Left forelimb (tissue), 1 donor: Measurements from ENCODE around the gene CYLC1.

Source experiments
- DNase-seq: peaks from one replicate; pipeline ENCODE4 v3.0.0-alpha.2; 2018; ENCODE audit warnings: low spot score

Gene CYLC1, protein sequence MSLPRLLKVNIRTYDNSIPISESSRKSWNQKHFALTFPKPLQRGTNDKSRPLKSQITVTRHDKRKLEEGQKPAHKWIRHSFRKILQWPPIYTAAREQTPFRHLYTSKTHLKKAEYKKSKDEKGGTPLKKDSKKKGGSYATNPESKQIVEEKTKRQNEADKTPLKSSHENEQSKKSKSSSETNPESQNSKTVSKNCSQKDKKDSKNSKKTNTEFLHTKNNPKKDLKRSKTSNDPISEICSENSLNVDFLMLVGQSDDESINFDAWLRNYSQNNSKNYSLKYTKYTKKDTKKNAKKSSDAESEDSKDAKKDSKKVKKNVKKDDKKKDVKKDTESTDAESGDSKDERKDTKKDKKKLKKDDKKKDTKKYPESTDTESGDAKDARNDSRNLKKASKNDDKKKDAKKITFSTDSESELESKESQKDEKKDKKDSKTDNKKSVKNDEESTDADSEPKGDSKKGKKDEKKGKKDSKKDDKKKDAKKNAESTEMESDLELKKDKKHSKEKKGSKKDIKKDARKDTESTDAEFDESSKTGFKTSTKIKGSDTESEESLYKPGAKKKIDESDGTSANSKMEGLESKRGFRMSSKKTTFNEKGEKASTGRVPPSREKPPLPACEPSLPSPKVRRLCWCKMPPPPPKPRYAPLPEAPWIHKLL

DNA sequence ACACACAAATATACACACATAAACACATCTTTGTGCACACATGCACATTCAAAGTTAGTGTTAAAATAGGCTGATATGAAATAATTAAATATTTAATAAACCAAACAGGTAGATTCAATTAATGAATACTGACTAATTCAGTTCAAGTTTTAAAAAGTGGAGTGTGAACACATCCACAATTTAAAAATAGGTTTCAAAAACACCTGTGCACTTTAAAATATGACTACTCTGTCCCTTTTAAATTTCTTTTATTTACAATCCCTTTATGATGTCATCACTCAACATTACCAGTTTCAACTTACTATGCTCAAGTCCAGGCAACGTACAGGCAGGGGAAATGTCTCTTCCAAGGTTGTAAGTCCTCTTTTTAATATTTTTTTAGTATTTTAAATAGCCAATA, at the start of gene CYLC1:
Gene CYLC1, plus strand, starts transcription at position 301 of the 400 bp plus-strand sequence. Its CDS starts 37 bp downstream, at position 338.
- no peak for DNase-seq

DNA sequence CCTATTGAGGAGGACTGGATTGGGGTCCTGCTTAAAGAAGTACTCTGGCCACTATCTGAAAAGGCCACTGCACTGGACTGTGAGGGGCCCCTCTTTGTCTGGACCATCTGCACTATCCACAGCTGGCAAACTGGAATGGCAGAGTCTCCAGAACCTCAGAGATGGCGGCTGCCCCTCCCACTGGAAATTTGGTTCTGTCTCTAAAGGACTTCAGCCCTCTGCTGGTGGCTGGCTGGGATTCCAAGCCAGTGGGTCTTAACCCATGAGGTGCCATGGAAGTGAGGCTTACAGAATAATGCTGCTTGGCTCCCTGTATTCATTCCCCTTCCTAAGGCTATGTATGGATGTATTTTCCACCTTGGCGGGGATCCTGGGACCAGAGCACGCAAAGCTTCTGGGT, 41.6 kb upstream of the CYLC1 start:
- no peak for DNase-seq

DNA sequence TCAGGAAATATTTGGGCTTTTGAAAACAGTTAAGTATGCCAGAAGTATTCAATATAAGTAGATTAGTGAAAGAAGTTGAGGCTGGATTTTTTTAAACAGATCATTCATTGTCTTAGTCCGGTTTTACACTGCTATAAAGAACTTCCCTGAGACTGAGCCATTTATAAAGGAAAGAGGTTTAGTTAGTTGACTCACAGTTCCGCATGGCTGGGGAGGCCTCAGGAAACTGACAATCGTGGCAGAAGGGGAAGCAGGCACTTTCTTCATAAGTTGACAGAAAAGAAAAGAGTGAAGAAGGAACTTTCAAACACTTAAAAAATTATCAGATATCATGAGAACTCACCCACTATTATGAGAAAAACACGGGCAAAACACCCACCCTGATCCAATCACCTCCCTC, 31.1 kb upstream of the CYLC1 start:
- no peak for DNase-seq

DNA sequence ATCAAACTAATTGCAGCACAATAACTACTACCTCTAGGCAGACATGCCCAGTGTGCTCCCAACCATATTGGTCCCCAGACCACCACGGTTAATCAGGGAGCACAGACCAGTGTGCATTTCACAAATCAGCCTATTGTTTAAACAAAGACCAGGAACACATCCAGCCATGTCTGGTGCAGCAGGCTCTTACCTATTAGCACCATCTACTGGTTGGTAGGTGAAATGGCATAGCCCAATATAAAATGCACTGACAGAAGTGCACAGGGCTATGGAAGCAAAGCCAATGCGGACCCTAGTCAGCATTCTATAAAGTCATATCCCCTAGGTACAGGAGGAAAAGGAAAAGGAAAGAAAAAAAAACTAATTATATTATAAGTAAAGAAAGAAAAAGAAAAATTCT, 15.5 kb upstream of the CYLC1 start:
- DNase-seq: no peak

DNA sequence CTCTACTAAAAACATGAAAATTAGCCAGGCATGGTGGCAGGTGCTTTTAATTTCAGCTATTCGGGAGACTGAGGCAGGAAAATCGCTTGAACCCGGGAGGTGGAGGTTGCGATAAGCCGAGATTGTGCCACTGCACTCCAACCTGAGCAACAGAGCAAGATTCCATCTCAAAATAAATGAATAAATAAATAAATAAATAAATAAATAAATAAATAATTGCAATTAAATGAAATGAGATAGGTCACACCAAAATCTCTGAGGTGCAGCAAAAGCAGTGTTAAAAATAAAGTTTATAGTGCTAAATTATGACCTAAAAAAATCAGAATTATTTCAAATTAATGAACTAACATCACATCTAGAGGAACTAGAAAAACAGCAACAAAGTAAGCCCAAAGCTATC, 13.6 kb upstream of the CYLC1 start:
- DNase-seq: no peak

DNA sequence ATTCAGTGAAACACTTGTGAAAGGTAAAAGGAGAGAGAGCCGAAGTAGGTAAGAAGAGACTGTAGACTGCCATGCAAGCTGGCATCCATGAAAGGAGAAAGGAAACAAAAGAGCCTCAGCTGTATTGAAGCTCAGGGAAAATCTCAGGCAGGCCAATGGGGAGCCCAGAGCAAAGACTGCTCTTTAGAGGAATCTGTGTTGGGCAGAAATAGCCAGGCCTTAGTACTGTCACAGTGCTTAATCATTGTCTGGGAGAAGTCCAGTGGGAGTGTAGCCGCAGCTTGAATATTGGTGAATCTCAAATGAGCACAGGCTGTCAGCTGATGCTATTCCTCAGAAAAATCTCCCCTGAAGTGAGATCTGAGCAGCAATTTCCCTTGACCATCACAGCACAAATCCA, 27.6 kb downstream of the CYLC1 start:
- no peak for DNase-seq

DNA sequence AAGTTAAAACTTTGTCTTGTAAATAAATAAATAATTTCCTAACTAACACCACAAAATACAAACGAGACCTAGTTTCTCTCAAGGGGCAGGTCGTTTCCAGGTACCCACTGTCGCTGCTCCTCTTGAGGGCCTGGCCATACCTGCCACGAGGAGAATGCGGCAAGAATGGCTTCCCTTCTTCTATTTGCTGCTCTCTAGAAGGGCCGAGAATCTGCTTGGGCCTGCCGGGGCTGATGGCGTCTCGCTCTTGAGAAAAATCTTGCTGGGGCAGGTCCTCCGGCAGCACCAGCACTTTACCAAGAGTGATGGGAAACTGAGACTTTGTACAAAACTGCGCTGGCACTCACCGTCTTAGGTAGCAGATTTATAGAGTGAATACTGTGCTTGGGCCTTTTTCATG, 31.5 kb downstream of the CYLC1 start:
- no peak for DNase-seq

DNA sequence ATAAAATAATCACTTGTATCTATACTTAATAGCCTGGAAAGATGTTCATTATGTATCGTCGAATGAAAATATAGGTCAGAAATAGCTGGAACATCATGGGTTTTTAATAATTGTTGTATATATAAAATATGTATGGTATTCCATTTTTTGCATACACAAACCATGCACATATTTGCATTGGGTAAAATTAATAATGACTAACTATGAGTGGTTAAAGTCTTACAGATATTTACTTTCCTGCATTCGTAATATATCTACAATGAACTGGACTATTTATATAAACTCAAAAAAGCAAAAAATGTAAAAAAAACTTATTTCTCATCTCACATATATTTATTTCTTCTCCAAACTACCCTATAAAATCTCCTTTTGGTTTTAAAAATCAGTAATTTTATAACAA, 46.0 kb downstream of the CYLC1 start:
- DNase-seq: no peak

DNA sequence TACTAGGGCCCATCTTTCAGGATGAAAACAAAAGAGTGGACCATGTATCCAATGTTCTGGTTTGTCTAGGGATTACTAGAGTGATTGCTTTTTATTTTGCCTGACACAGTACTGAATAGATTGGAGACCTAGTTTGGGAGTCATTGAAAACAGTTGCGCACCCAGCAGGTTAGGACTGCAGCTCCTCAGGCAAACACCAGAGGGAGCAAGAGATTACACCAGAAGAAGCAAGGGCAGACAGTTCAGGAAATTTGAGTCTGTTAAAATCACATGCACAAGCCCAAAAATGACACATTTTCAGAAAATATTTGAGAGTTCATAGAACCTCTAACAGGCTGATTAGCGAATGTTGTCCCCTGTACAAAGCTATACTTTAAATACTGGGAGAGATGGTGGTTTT, 55.6 kb downstream of the CYLC1 start:
- DNase-seq: no peak

DNA sequence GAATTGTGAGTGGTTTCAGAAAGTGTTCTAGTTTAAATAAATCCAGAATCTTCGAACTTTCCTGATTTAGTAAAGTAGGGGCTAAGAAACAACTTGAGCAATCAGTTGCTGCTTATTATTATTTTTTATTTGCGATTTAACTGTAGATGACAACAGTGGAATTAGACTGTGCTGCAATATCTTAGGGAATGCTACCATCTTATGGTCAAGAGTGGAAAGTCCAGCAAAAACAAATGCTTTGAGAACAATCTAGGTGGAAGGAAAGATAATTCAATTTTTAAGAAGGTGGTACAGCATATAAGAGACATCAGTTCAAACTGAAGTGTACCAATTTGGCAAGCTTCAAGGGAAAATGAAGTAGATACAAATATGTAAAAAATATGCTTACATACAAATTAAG, 73.3 kb downstream of the CYLC1 start:
- DNase-seq: no peak
